ENCODE results near the gene FREY1.

FREY1 gene

DNA sequence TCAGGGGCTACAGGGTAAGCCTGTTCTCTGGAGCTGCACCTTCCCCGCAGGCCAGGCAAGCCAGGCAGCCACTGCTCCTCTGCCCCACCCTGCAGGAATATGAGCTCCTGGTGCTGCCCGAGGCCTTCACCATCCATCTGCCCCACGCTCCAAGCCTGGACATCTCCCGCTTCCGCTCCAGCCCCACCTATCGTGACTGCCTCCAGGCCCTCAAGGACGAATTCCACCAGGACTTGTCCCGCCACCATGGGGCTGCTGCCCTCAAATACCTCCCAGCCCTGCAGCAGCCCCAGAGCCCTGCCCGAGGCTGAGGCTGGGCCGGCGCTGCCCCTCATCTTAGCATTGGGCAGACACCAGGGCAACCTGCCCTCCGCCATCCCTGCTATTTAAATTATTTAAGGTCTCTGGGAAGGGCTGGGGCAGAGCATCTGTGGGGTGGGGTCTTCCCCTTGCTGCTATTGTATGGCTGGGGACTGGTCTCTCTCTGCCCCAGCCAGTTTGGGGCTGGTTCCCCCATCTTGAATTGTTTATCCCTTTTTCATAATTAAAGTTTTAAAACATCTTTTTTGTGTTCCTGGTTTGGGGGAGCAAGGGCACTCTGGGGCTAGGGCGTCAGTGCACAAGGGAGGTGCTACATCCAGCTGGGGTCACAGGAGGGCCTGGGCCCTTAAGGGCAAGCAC lies 21.6 kb upstream of the FREY1 start:
- DNase-seq, result no peak

DNA sequence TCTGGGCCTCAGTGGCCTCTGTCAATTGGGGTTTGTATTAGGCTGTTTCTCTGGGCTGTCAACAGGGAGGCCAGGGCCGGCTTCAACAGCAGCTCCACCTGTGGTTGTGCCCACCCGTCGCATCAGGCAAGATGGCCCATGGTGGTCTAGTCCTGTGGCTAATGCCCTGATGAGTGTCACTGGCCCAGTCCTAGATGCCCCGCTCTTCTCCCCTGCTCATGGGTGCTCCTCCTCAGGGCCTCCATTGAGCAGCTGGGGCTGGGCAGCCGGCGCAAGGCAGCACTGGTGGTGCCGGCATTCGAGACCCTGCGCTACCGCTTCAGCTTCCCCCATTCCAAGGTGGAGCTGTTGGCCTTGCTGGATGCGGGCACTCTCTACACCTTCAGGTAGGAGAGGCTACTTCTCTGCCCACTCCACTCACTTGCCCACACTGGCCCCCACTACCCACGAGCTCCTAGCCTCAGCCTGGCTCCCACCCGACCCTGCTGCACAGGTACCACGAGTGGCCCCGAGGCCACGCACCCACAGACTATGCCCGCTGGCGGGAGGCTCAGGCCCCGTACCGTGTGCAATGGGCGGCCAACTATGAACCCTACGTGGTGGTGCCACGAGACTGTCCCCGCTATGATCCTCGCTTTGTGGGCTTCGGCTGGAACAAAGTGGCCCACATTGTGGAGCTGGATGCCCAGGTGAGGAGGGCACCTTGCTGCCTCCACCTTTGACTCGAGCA lies 20.8 kb upstream of the FREY1 start:
- no peak for DNase-seq

DNA sequence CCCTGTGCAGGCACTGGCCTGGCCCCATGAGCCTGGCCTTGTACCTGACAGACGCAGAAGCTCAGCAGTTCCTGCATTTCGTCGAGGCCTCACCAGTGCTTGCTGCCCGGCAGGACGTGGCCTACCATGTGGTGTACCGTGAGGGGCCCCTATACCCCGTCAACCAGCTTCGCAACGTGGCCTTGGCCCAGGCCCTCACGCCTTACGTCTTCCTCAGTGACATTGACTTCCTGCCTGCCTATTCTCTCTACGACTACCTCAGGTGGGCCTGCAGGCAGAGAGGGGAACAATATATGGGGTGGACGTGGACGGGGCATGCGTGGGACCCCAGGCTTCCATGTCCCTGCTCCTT lies 20.2 kb upstream of the FREY1 start:
- no peak for DNase-seq

DNA sequence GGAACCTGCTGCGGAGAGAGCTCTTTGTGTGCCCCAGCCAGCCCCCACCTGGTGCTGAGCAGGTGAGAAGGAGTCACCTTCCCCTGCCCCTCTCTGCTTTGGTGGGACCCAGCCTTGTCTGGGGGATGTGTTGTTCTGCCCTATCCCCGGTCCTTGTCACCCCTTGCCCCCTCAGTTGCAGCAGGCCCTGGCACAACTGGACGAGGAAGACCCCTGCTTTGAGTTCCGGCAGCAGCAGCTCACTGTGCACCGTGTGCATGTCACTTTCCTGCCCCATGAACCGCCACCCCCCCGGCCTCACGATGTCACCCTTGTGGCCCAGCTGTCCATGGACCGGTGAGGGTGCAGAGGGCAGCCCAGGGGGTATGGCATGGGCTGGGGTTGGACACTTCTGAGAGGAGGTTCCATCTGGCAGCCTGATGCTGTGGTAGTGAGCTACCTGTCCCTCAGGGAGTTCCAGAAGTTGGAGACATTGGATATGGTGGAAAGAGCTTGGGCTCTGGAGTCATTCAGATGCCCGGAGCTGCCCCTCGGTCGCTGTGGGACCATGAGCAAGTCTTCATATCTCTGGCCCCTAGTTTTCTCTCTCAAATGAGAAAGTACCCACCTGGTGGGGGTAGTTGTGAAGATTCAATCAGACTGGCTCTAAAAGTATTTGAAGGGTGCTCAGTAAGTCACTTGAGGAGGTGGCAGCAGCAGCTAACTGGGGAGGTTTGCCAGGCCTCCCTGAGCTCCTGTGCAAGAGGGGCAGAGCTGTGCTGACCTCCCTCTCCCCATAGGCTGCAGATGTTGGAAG lies 19.7 kb upstream of the FREY1 start:
- no peak for DNase-seq

DNA sequence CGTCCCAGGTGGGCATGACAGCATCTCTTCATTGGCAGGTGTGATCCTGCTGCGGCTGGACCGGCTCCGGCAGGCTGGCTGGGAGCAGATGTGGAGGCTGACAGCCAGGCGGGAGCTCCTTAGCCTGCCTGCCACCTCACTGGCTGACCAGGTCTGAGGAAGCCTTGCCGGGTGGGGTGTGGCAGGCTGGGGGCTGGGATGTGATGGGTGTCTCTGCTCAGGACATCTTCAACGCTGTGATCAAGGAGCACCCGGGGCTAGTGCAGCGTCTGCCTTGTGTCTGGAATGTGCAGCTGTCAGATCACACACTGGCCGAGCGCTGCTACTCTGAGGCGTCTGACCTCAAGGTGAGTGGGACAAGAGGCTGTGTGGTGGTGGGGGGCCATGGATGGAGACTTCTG lies 18.9 kb upstream of the FREY1 start:
- no peak for DNase-seq

DNA sequence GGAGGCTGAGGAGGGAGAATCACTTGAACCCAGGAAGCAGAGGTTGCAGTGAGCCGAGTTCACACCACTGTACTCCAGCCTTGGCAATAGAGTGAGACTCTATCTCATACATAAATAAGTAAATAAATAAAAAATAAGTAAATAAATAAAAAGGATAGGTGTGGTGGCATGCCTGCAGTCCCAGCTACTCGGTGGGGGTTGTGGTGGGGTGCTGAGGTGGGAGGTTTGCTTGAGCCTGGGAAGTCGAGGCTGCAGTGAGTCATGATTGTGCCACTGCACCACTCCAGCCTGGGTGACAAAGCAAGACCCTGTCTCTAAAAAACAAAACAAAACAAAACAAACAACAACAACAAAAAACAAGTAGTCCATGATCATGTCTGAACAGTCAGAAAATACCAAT lies 18.5 kb upstream of the FREY1 start:
- DNase-seq, result no peak

DNA sequence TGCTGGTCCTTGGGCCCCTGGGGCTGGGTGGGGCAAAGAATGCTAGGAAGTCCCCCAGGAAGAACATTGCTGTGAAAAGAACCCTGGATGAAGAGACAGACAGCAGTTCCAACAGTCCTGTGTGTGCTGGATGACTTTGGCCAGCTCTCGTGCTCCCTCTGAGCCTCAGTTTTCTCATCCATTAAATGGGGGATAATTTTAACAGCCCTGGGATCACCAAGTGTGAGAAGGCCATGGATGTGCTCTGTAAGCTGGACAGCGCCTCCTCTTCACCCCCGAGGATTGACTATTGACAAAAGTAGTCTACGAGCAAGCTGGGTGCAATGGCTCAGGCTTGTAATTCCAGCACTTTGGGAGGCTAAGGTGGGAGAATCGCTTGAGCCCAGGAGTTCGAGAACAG lies 17.9 kb upstream of the FREY1 start:
- no peak for DNase-seq

DNA sequence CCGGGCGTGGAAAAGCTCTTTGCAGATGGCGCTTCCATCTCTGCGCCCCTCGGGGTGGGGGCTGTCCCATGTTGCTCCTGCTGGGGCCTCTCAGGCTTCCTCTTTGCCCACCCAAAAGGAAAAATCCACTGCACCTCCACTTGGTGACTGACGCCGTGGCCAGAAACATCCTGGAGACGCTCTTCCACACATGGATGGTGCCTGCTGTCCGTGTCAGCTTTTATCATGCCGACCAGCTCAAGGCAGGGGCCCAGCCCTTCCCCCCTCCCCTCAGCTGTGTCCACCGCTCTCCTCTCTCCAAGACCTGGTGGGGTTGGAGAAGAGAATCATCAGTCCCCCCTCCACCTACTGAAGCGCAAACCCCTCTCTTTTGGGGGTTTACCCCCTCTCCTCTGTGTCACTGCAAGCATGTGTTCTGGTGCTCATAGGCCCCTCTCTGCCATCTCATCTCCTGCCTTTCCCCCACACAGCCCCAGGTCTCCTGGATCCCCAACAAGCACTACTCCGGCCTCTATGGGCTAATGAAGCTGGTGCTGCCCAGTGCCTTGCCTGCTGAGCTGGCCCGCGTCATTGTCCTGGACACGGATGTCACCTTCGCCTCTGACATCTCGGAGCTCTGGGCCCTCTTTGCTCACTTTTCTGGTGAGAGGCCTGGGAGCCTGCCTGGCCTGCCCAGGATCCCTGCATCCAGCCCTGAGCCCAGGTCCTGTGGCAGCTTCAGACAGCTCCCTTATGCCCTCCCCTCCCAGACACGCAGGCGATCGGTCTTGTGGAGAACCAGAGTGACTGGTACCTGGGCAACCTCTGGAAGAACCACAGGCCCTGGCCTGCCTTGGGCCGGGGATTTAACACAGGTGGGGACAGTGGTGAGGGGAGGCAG lies 17.2 kb upstream of the FREY1 start:
- DNase-seq, result no peak

DNA sequence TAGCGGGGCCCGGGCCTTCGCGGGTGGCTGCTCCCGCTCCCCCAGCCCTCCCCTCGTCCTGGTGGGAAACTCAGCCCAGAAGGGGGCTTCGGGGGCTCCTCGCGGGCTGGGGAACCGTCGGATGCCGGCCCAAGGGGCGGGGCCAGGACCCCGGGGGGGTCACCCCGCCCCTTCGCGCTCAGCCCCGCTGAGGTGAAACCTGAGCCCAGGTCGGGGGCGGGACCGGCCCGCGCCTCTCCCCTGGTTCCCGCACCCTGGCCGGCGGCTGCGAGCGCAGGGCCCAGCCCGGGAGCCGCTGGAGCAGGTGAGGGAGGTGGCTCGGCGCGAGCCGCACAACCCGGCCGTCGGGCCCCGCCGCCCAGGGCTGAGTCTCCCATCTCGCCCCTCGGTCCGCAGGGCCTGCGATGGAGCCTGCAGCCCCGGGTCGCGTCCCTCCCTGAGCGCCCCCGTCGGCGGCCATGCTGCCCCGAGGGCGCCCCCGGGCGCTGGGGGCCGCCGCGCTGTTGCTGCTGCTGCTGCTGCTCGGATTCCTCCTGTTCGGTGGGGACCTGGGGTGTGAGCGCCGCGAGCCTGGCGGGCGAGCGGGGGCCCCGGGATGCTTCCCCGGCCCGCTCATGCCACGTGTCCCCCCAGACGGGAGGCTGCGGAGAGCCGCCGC lies 15.5 kb upstream of the FREY1 start, which contains the start of gene LARGE2:
Gene LARGE2 (plus strand): TSS at position 232 of the 658 bp plus-strand sequence. CDS start 227 bp downstream, at position 459.
- no peak for DNase-seq

DNA sequence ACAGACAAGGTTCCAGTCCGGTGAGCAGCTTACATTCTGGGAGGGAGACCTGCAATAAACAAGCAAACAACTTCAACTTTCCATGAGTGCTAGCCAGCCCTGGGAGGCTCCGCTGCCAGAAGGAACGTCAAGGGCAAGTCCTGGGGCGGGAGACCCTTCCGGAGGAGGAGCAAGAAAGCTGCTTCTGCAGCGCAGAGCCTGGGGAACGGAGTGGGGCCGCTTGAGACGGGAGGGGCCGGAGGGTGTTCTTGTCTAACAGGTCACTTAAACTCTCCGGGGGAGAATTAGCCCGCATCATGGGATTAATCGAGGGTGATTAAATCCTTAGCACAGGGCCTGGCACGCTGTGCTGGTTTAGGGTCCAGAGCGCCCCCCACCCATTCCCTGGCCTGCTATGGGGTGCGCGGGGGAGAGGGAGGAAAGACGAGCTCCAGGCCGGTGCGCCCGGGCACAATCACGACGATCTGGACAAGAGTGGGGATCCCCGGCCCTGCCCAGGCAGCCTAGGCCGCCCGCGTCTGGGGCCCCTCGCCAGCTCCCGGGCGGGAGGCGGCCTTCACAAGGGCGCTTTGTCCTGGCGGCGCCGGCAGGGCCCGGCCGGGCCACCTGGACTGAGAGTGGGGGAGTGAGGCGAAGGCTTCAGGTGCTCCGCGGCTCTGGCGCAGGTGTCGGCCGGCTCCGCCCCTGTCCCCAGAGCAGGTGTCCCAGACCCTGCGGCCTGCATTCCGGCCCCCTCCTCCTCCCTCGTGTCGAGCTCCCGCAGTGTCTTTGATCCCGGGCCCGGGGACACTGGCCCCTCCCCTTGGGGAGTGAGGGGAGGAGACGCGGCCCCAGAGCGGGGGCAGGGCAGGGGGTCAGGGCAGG lies 14.7 kb upstream of the FREY1 start:
- DNase-seq, result no peak

DNA sequence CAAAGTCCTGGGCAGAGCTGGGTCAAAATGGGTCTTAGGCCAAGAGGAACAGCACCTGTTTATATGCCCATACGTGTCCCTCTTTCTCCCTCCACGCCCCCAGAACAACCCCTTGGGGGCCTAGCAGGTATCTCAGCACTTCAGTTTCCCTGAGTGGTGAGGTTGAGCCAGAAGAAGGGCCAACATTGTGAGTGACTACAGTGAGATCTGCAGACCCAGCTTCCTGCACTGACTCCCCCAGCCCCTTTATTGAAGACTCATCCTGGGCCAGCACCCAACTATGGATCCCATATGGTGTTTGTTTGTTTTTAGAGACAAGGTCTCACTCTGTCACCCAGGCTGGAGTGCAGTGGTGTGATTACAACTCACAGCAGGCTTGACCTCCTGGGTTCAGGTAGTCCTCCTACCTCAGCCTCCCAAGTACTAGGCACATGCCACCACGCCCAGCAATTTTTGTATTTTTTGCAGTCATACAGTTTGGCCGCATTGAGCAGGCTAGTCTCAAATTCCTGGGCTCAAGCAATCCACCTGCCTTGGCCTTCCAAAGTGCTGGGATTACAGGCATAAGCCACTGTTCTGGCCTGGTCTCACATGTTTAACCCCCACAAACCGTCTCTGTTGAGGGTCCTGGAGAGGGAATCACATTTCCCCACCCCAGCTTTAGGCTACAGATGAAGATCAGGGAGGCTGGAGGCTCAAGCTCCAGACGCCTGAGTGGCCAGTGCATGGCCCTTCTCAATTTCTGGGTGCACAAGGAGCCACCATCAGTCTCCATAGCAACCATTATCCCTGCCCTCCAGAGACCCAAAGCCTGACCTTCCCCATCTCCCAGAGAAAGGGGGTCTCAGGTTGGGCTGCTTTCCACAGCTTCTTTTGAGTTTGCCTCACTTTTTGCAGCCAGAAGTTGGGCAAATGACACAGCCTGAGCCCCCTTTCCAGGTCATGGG lies 13.7 kb upstream of the FREY1 start:
- DNase-seq, result no peak

DNA sequence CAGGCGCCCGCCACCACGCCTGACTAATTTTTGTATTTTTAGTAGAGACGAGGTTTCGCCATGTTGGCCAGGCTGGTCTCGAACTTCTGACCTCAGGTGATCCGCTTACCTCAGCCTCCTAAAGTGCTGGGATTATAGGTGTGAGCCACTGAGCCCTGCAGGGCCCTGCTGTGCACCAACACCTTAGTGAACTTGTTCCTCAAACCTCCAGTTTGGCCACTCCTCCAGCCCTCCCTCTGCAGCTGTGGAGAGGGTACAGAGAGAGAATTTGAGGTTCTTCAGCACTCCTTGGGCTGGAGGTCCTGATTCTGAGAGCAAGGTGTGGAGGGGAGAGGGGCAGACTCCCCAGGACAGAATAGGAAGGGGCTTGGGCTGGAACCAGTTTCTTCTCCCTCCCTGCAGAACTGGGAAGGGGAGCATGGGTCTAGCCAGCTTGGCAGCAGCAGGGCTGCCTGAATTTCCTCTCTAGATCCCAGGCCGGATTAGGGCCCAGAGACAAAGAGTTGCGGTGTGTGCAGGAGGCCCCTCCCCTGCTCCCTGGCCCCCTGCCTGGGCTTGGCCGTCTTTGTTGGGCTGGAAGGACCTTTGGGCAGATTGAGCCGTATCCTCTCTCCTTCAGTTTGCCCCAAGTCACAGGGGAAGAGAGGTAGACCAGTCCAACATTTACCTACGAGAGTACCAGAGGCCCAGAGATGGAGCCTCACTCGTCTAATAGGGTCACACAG lies 12.9 kb upstream of the FREY1 start:
- DNase-seq, result no peak

DNA sequence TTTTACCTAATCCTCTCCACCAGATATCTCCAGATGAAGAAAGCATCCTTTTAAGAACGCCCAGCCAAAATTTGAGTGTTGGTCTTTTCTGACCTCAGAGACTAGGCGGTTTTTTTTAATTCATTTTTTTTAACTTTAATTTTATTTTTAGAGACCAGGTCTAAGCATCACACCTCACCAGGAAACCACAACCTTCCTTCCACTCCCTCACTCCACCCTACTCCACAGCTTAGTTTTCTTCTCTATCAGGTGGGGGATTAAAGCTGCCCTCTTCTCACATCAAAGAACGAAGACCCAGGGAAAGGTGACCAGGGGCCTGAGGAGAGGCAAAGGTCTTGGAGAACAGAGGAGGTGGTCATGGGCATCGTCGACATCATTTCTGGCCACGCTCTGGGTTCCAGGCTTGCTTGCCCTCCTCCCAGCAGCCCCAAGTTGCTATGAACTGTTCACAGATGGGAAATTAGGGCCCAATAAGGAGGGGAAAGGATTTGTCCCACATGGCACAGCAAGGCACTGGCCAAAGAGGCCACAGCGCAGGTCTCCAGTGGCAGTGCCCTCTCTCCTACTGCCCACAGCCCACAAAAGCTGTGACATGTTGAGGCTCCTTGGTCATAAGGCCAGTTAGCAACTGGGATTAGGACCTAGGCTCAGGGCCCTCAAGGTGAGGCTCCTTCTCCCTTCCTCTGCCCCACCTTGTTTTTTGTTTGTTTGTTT lies 12.0 kb upstream of the FREY1 start:
- DNase-seq, result no peak

DNA sequence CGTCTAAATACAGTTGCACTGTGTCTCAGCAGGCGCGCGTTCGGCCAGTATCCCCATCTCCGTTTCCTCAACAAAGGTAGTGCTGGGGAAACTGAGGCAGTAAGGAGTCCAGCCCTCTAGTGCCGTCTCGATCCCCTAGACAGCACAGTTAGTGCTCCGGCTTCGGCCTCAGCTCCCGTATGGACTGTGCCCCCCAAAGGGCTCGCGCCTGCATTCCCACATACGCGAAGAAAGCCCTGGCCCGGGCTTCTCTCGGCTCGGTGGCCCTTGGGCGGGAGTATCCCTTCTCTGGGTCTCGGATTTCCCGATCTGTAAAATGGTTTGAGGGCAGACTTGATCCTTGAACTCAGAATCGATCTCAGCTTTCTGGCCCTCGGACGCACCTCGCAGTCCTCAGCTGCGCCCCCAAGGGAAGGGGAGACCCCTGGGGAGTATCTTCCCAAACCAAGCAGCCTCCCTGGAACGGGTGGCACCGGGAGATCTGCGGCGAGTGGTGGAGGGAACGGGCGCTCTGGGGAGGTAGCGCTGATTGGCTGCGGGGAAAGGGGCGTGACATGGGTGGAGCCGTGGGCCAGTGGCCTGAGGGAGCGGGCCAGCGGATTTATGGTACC lies 11.4 kb upstream of the FREY1 start:
- peak in 2 of 4 experiments; percentile 23 to 46 for DNase-seq

DNA sequence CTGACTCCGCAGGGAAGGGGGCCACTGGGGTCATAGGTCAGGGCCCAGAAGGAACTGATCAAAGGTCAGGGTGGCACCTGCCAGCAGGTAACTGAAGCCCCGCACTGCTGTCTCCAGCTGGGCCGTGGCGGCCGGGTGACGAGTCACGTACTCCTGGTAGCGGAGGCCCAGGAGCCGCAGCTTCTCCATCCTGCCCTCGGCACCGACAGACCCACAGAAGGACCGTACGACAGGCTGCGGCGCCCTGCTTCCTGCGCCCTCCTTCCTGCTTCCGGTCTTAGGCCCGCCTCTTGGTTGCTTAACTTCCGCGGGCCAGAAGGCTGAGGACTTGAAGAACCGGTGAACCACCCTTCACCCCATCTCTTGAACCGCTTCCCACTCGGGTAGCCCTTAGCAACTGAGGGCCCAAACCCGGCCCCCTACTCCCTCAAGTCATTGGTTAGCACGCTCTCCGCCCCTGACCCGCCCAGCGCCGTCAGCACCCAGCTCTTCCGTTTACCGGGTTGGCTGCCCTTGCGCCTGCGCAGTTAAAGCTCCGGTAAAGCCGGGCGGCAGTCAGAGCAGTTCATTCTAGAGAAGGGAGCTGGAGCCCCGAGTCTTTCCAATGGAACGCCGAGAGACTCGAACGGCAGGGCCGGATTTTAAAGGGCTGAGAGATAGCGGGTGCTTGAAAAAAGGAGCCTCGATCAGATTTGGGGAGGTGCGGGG lies 10.7 kb upstream of the FREY1 start, which contains the start of gene PEX16:
Gene PEX16 (minus strand): TSS at position 255 of the 708 bp plus-strand sequence. CDS start 66 bp downstream, at position 189.
- peak; percentile 80 to 91 (median 86) for DNase-seq

DNA sequence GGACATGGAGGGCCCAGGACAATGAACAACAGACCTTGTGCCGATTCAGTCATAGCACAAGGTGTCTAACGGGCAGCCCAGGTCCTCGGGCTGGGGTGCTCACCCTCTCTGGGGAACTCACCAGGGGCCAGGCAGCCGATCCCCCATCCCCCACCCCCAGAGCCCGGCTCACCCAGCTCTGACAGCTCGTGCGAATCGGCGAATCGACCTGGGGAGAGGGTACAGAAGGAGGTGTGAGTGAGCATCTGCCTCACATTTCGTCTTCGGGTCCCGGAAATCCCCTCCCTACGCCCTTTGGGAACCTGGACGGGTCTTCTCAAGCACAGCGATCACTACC lies 10.2 kb upstream of the FREY1 start:
- no peak for DNase-seq

DNA sequence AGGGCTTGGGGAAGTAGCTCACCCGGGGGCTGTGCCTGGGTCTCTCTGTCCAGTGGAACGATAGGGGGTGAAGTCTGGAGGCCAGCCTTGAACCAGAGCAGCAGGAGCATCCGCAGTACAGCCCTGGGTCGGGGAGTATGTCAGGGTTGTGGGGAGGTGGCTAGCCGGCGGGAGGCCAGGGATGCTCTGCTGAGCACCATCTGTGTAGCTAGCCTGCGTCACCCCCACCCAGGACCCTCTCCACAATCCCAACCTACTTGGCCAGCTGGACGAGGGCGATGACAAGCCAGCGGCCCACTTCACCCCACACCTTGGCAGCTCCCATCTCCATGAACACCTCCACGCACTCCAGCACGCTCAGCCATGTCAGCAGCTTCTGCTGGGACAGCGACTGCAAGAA lies 8.4 kb upstream of the FREY1 start:
- DNase-seq, result no peak
